GM19240 (cell line): ENCODE data around the gene HIP1R.

Experiments used
- DNase-seq: peaks from one replicate; pipeline ENCODE4 v3.0.0; 2011; ENCODE audit warnings: low spot score; ENCODE audit not compliant: insufficient read length

The HIP1R gene

GRCh38 chr12:122847921-122848421 is 12.7 kb downstream of the HIP1R start:
- no peak for DNase-seq

- no peak for DNase-seq
These were observed 13.5 kb downstream of the HIP1R start for GRCh38 chr12:122848471-122849351.

GRCh38 chr12:122849352-122850047 is 14.2 kb downstream of the HIP1R start:
- no peak for DNase-seq

GRCh38 chr12:122850048-122850445 is 14.8 kb downstream of the HIP1R start:
- DNase-seq: no peak

- DNase-seq: no peak
These were observed 15.6 kb downstream of the HIP1R start for GRCh38 chr12:122850695-122851350.

GRCh38 chr12:122851820-122852219 is 16.6 kb downstream of the HIP1R start:
- DNase-seq: no peak

- no peak for DNase-seq
These were observed 17.3 kb downstream of the HIP1R start for GRCh38 chr12:122852336-122853275.

- DNase-seq: no peak
These were observed 18.5 kb downstream of the HIP1R start for GRCh38 chr12:122853582-122854245.

GRCh38 chr12:122854554-122854953 is 19.3 kb downstream of the HIP1R start:
- DNase-seq: no peak

- DNase-seq: no peak
These were observed 20.0 kb downstream of the HIP1R start for GRCh38 chr12:122855071-122855829.

GRCh38 chr12:122855928-122856831 is 20.9 kb downstream of the HIP1R start:
- DNase-seq: no peak

GRCh38 chr12:122856999-122857671 is 21.9 kb downstream of the HIP1R start:
- DNase-seq: no peak

GRCh38 chr12:122858171-122858570 is 22.9 kb downstream of the HIP1R start:
- DNase-seq: no peak

GRCh38 chr12:122858591-122859302 is 23.5 kb downstream of the HIP1R start:
- no peak for DNase-seq

- DNase-seq: no peak
These were observed 24.2 kb downstream of the HIP1R start for GRCh38 chr12:122859303-122860039.

- peak; percentile 92 for DNase-seq
These were observed 25.0 kb downstream of the HIP1R start for GRCh38 chr12:122860040-122860853.
